ENCODE measurements around the gene SFRP5. TPM values are rescaled to one million over a fixed set of nuclear protein-coding genes. Genes with fewer than 3 reads are reported as not detected.
A peak's percentile ranks its signal among the peaks of the same experiment; 100 is the strongest.

The SFRP5 gene
- total and polyA plus RNA-seq, 2 of the 13 experiments (the other 11 are each of a cell fraction or from before 2014, with no cell fraction given) = 0.32 to 1.7 TPM

- TF ChIP-seq KDM1A (CRISPR knock-in tag; IDR thresholded peaks at IDR 0.05) (no peak), SETDB1 (CRISPR knock-in tag; IDR thresholded peaks at IDR 0.05; ENCODE audit: borderline replicate concordance) (peak; percentile 90; the same call in 1 of the 2 replicates), HNF4A (CRISPR knock-in tag; IDR thresholded peaks at IDR 0.05) (no peak), GTF3A (CRISPR knock-in tag; conservative IDR thresholded peaks at IDR 0.05) (no peak), ZFP41 (CRISPR knock-in tag; IDR thresholded peaks at IDR 0.05; ENCODE audit: borderline replicate concordance) (no peak), JDP2 (CRISPR knock-in tag; IDR thresholded peaks at IDR 0.05; ENCODE audit: borderline replicate concordance) (no peak), SMARCC2 (IDR thresholded peaks at IDR 0.05) (no peak), ZFP1 (CRISPR knock-in tag; IDR thresholded peaks at IDR 0.05) (no peak), GABPB1 (CRISPR knock-in tag; IDR thresholded peaks at IDR 0.05) (no peak), ZNF383 (CRISPR knock-in tag; IDR thresholded peaks at IDR 0.05; ENCODE audit: borderline replicate concordance) (no peak), ZMYM3 (CRISPR knock-in tag; IDR thresholded peaks at IDR 0.05) (no peak), ZNF143 (CRISPR knock-in tag; IDR thresholded peaks at IDR 0.05) (no peak), SNRNP70 (IDR thresholded peaks at IDR 0.05; ENCODE audit: low read depth, low read length) (no peak), ZNF883 (CRISPR knock-in tag; IDR thresholded peaks at IDR 0.05; ENCODE audit: not compliant biosample characterization) (no peak), ZFP36L1 (CRISPR knock-in tag; IDR thresholded peaks at IDR 0.05) (no peak), ZNF737 (CRISPR knock-in tag; IDR thresholded peaks at IDR 0.05; ENCODE audit: borderline replicate concordance) (0 out of 2 replicates have a peak, but pooled peaks have one; percentile 82), RARA (CRISPR knock-in tag; IDR thresholded peaks at IDR 0.05) (no peak), CC2D1A (CRISPR knock-in tag; IDR thresholded peaks at IDR 0.05) (peak; percentile 87; the same call in 1 of the 2 replicates), ZSCAN25 (CRISPR knock-in tag; IDR thresholded peaks at IDR 0.05) (no peak), ZNF224 (CRISPR knock-in tag; IDR thresholded peaks at IDR 0.05) (peak; percentile 97), RAD51 (IDR thresholded peaks at IDR 0.05; ENCODE audit: borderline replicate concordance) (no peak), TRAFD1 (CRISPR knock-in tag; IDR thresholded peaks at IDR 0.05; ENCODE audit: borderline replicate concordance) (0 out of 2 replicates have a peak, but pooled peaks have one; percentile 52), ZNF460 (CRISPR knock-in tag; IDR thresholded peaks at IDR 0.05; ENCODE audit: borderline replicate concordance) (no peak), ZFP82 (CRISPR knock-in tag; IDR thresholded peaks at IDR 0.05; ENCODE audit: borderline replicate concordance) (0 out of 2 replicates have a peak, but pooled peaks have one; percentile 14)
- TF ChIP-seq, protein P1, sequence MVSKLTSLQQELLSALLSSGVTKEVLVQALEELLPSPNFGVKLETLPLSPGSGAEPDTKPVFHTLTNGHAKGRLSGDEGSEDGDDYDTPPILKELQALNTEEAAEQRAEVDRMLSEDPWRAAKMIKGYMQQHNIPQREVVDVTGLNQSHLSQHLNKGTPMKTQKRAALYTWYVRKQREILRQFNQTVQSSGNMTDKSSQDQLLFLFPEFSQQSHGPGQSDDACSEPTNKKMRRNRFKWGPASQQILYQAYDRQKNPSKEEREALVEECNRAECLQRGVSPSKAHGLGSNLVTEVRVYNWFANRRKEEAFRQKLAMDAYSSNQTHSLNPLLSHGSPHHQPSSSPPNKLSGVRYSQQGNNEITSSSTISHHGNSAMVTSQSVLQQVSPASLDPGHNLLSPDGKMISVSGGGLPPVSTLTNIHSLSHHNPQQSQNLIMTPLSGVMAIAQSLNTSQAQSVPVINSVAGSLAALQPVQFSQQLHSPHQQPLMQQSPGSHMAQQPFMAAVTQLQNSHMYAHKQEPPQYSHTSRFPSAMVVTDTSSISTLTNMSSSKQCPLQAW (CRISPR knock-in tag; IDR thresholded peaks at IDR 0.05) = no peak
- TF ChIP-seq, protein P2, sequence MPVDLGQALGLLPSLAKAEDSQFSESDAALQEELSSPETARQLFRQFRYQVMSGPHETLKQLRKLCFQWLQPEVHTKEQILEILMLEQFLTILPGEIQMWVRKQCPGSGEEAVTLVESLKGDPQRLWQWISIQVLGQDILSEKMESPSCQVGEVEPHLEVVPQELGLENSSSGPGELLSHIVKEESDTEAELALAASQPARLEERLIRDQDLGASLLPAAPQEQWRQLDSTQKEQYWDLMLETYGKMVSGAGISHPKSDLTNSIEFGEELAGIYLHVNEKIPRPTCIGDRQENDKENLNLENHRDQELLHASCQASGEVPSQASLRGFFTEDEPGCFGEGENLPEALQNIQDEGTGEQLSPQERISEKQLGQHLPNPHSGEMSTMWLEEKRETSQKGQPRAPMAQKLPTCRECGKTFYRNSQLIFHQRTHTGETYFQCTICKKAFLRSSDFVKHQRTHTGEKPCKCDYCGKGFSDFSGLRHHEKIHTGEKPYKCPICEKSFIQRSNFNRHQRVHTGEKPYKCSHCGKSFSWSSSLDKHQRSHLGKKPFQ (CRISPR knock-in tag; IDR thresholded peaks at IDR 0.05; ENCODE audit: insufficient replicate concordance) = peak; percentile 25
- TF ChIP-seq, protein P3, sequence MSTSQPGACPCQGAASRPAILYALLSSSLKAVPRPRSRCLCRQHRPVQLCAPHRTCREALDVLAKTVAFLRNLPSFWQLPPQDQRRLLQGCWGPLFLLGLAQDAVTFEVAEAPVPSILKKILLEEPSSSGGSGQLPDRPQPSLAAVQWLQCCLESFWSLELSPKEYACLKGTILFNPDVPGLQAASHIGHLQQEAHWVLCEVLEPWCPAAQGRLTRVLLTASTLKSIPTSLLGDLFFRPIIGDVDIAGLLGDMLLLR (CRISPR knock-in tag; IDR thresholded peaks at IDR 0.05) = no peak
These were observed 35.3 kb downstream of the SFRP5 start (continued) for GRCh38 chr10:97736403-97736901.
